DND-41 (cell line): ENCODE results near the gene WDR7.

Source experiments
- ATAC-seq: fragments of 200-7000 bp; cut with Tn5 transposase; 3 replicates; pipeline ENCODE4 v1.9.1; 2021; ENCODE audit warnings: low read depth; ENCODE audit not compliant: insufficient read depth
- DNase-seq: peaks from one replicate; pipeline ENCODE4 v3.0.0-alpha.2; 2020
- H2AFZ ChIP-seq: 2 replicates; pipeline ENCODE4 v1.6.0; 2012; ENCODE audit warnings: low read depth, low read length
- H3K27ac ChIP-seq: 2 replicates; pipeline ENCODE4 v1.5.1; 2012; ENCODE audit warnings: low read length, inconsistent platforms
- H3K27me3 ChIP-seq: fragments of 200-600 bp; sonication (generic); 2 replicates; pipeline ENCODE4 v1.6.0; 2012; ENCODE audit warnings: low read length, mild to moderate bottlenecking, inconsistent platforms; ENCODE audit not compliant: insufficient read depth, poor library complexity
- H3K36me3 ChIP-seq: 2 replicates; pipeline ENCODE4 v1.5.1; 2012; ENCODE audit warnings: low read length, inconsistent platforms; ENCODE audit not compliant: insufficient read depth
- H3K4me1 ChIP-seq: 2 replicates; pipeline ENCODE4 v1.5.1; 2012; ENCODE audit warnings: mild to moderate bottlenecking, low read length; ENCODE audit not compliant: insufficient read depth
- H3K4me2 ChIP-seq: 2 replicates; pipeline ENCODE4 v1.6.0; 2012; ENCODE audit warnings: mild to moderate bottlenecking, moderate library complexity, low read length, inconsistent platforms; ENCODE audit not compliant: insufficient read depth
- H3K4me3 ChIP-seq, 2 experiments: fragments of 200-600 bp in 1 of 2; shearing (Covaris generic) in 1 of 2; 2 replicates each; pipeline ENCODE4 v1.5.1; 2012 to 2016; ENCODE audit warnings: inconsistent platforms in 2 of 2, low read length in 2 of 2, mild to moderate bottlenecking in 2 of 2, low read depth in 1 of 2, moderate library complexity in 1 of 2
- H3K79me2 ChIP-seq: 2 replicates; pipeline ENCODE4 v1.6.0; 2012; ENCODE audit warnings: low read length, inconsistent platforms; ENCODE audit not compliant: insufficient read depth
- H3K9ac ChIP-seq: 2 replicates; pipeline ENCODE4 v1.6.0; 2012; ENCODE audit warnings: low read depth, mild to moderate bottlenecking, inconsistent platforms, low read length, moderate library complexity
- H3K9me3 ChIP-seq: 2 replicates; pipeline ENCODE4 v1.5.1; 2012; ENCODE audit warnings: low read length, moderate library complexity, mild to moderate bottlenecking, inconsistent platforms; ENCODE audit not compliant: insufficient read depth, severe bottlenecking
- H4K20me1 ChIP-seq: 2 replicates; pipeline ENCODE4 v1.6.0; 2012; ENCODE audit warnings: low read length; ENCODE audit not compliant: insufficient read depth
- EZH2 ChIP-seq: IDR thresholded peaks from 3 replicates; pipeline ENCODE4 v1.6.1; 2012; ENCODE audit warnings: borderline replicate concordance, low read depth, mild to moderate bottlenecking, moderate library complexity, low read length, inconsistent platforms; ENCODE audit not compliant: severe bottlenecking
- TF ChIP-seq, protein P1 (sequence below): IDR thresholded peaks from 2 replicates; pipeline ENCODE4 v1.5.1; 2012; ENCODE audit warnings: borderline replicate concordance, low read length, moderate library complexity, mild to moderate bottlenecking; ENCODE audit not compliant: poor library complexity, severe bottlenecking; ENCODE audit errors: extremely low read depth

The WDR7 gene

GRCh38 chr18:56658261-56658660 lies 7.1 kb downstream of the WDR7 start:
- H3K9ac ChIP-seq, result no peak overlapping the region
- no peak for DNase-seq
- ATAC-seq, result no peak
- no peaks in the 10 kb centered on the region for H3K27me3 ChIP-seq
- H4K20me1 ChIP-seq, result peaks cover 8% of the 10 kb centered on the region; the same call in 1 of the 2 replicates
- H3K4me3 ChIP-seq, result no peak overlapping the region
- peaks cover 84% of the 10 kb centered on the region for H3K79me2 ChIP-seq
- peaks cover 10% of the 10 kb centered on the region for H3K4me1 ChIP-seq
- H3K36me3 ChIP-seq, result no peaks in the 10 kb centered on the region
- no peaks in the 10 kb centered on the region for H3K9me3 ChIP-seq
- no peak for TF ChIP-seq EZH2
- TF ChIP-seq, protein P1, sequence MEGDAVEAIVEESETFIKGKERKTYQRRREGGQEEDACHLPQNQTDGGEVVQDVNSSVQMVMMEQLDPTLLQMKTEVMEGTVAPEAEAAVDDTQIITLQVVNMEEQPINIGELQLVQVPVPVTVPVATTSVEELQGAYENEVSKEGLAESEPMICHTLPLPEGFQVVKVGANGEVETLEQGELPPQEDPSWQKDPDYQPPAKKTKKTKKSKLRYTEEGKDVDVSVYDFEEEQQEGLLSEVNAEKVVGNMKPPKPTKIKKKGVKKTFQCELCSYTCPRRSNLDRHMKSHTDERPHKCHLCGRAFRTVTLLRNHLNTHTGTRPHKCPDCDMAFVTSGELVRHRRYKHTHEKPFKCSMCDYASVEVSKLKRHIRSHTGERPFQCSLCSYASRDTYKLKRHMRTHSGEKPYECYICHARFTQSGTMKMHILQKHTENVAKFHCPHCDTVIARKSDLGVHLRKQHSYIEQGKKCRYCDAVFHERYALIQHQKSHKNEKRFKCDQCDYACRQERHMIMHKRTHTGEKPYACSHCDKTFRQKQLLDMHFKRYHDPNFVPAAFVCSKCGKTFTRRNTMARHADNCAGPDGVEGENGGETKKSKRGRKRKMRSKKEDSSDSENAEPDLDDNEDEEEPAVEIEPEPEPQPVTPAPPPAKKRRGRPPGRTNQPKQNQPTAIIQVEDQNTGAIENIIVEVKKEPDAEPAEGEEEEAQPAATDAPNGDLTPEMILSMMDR, result no peak
- H3K4me2 ChIP-seq, result no peak overlapping the region
- no peak overlapping the region for H2AFZ ChIP-seq
- H3K27ac ChIP-seq, result no peak overlapping the region

DNA sequence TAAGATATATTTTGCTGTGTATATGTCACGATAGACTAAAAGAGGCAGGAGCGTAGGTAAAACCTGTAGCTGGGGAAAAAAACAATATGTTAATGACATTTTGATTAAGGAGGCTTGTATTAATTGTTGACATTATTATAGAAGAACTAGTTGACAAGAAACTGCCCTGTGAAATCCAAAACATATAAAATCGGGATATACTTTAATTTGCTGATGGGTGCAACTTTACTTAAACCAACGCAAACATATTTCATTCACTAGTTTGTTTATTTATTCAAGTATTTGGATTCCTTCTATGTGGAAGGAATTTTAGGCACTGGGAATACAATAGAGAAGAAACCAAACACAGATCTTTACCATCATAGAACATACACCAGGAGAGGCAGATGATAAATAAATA lies 8.0 kb downstream of the WDR7 start:
- no peak overlapping the region for H3K27ac ChIP-seq
- no peaks in the 10 kb centered on the region for H3K27me3 ChIP-seq
- H3K79me2 ChIP-seq, result peaks cover 80% of the 10 kb centered on the region
- H3K36me3 ChIP-seq, result no peaks in the 10 kb centered on the region
- peaks cover 12% of the 10 kb centered on the region; the same call in 1 of the 2 replicates for H4K20me1 ChIP-seq
- H3K9ac ChIP-seq, result no peak overlapping the region
- H3K4me2 ChIP-seq, result no peak overlapping the region
- H2AFZ ChIP-seq, result no peak overlapping the region
- peaks cover 2% of the 10 kb centered on the region; the same call in 1 of the 2 replicates for H3K4me1 ChIP-seq
- ATAC-seq, result no peak
- no peak for DNase-seq
- H3K9me3 ChIP-seq, result no peaks in the 10 kb centered on the region
- no peak for TF ChIP-seq EZH2
- TF ChIP-seq, protein P1, result no peak
- no peak overlapping the region for H3K4me3 ChIP-seq

DNA sequence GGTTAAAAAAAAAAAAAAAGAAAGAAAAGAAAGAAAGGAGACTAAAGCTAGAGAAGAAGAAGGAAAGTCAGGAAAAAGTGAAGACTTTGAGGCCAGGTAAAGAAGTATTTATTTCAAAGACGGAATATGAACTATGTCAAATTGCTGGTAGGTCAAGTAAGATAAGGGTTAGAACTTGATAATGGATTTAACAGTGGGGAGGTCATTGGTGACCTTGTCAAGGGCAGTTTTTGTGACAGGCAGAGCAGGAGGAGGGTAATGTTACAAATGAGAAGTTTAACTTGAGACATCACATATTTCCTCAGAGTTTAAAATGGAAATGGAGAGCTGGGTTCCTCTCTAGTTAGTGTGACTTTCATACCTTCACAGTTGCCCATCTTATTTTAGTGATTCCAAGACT lies 9.5 kb downstream of the WDR7 start:
- Histone ChIP-seq H2AFZ (no peak overlapping the region), H3K27me3 (no peaks in the 10 kb centered on the region), H3K36me3 (no peaks in the 10 kb centered on the region), H3K9ac (no peak overlapping the region), H3K9me3 (no peaks in the 10 kb centered on the region), H4K20me1 (peaks cover 14% of the 10 kb centered on the region; the same call in 1 of the 2 replicates), H3K4me3 (no peak overlapping the region), H3K79me2 (peaks cover 73% of the 10 kb centered on the region), H3K4me2 (no peak overlapping the region), H3K4me1 (no peaks in the 10 kb centered on the region), H3K27ac (no peak overlapping the region)
- DNase-seq (no peak), ATAC-seq (no peak)
- TF ChIP-seq EZH2, result no peak
- TF ChIP-seq, protein P1, result no peak
